ENCODE measurements around the gene KCNJ12.
"Not testable (repeated sequence)": the region's sequence is repeated elsewhere in the genome, so short reads cannot be mapped to it uniquely, and the experiment has no call there.

- not testable (repeated sequence) for TF ChIP-seq POLR2A (IDR thresholded peaks at IDR 0.05; ENCODE audit: low read length); GATA1 (IDR thresholded peaks at IDR 0.05; ENCODE audit: low read depth, low read length)
Measured at GRCh38 chr17:21426876-21427275, 50.7 kb downstream of the KCNJ12 start.
